ENCODE results near the gene BCL2. TPM values are rescaled to one million over a fixed set of nuclear protein-coding genes. Genes with fewer than 3 reads are reported as not detected.

The BCL2 gene
- polyA plus RNA-seq, 4 donors = 0.89 to 7.2 (median 3.8) TPM

DNA sequence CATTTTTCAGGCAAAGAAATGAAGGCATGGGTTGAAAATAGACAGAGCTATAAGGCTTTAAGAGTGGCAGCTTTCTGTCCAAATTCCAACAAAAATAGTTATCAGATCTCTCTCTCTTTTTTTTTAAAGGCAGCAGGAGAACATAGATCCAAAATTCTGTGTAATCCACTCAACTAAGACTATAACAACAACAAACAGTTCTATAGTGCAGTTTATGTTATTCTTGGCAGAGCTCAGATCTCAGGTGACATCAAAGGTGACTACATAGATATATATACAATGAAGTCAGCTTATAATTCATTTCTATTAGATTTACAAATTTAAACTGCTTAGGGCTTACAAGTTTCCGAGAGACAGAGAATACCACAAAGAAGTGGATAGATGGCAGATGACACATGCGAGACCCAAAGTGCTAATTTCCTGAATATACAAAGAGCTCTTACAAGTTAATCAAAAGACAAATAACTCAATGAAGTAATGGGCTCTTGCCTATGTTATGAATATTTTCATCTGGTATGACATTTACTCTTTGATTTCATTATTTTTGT, 223.2 kb downstream of the BCL2 start:
- DNase-seq = no peak
- H3K27ac ChIP-seq (ENCODE audit: low read depth in 1 of 3, low read length in 2 of 3) = no peak overlapping the region

DNA sequence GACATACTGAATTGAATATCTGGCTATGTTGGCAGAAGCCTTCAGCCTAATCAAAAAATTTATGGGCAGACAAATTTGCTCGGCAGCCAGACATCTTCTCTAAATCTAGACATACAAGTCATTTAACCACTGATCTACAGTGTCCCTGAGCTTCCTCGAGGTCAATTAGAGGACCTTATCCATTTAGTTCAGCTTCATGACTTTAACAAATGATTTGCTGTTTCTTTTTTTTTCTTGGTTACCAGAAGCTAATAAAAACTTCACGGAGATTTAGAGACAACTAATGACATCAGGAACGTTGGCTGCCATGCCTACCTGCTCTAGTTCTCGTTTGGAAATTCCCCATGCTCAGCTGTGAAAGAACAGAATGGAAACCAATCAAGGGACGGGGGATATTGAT, 223.8 kb downstream of the BCL2 start:
- Histone ChIP-seq H3K4me3 (ENCODE audit: low read depth in 1 of 3, low read length in 3 of 3) (no peak overlapping the region), H3K4me1 (ENCODE audit: control insufficient read depth in 3 of 3, insufficient read depth in 2 of 3, low read depth in 1 of 3, low read length in 2 of 3) (peaks cover 5 to 22% (median 5%) of the 10 kb centered on the region in 3 donors), H3K27me3 (ENCODE audit: control insufficient read depth in 3 of 3, insufficient read depth in 3 of 3, low read length in 3 of 3) (no peaks in the 10 kb centered on the region), H3K36me3 (ENCODE audit: control insufficient read depth in 3 of 3, insufficient read depth in 2 of 3, low read depth in 1 of 3, low read length in 3 of 3) (no peaks in the 10 kb centered on the region), H3K9me3 (ENCODE audit: control insufficient read depth in 2 of 2, insufficient read depth in 1 of 2, low read depth in 1 of 2, low read length in 1 of 2) (no peaks in the 10 kb centered on the region), H3K27ac (ENCODE audit: low read depth in 1 of 3, low read length in 2 of 3) (no peak overlapping the region)
- FAIRE-seq = no peak
- DNase-seq = no peak
- WGBS, 3 donors = 63 to 70% (median 65%) methylated on average over 6 of the region's 6 CpGs

More for the DNA sequence above, 223.2 kb downstream of the BCL2 start:
- H3K9me3 ChIP-seq (ENCODE audit: control insufficient read depth in 2 of 2, insufficient read depth in 1 of 2, low read depth in 1 of 2, low read length in 1 of 2) = no peaks in the 10 kb centered on the region
- no peaks in the 10 kb centered on the region for H3K27me3 ChIP-seq (ENCODE audit: control insufficient read depth in 3 of 3, insufficient read depth in 3 of 3, low read length in 3 of 3)
- WGBS, 3 donors = 66 to 85% (median 83%) methylated on average over 2 of the region's 2 CpGs
- peaks cover 5 to 28% (median 11%) of the 10 kb centered on the region in 3 donors for H3K4me1 ChIP-seq (ENCODE audit: control insufficient read depth in 3 of 3, insufficient read depth in 2 of 3, low read depth in 1 of 3, low read length in 2 of 3)
- no peak overlapping the region for H3K4me3 ChIP-seq (ENCODE audit: low read depth in 1 of 3, low read length in 3 of 3)
- no peak for FAIRE-seq
- H3K36me3 ChIP-seq (ENCODE audit: control insufficient read depth in 3 of 3, insufficient read depth in 2 of 3, low read depth in 1 of 3, low read length in 3 of 3) = no peaks in the 10 kb centered on the region

DNA sequence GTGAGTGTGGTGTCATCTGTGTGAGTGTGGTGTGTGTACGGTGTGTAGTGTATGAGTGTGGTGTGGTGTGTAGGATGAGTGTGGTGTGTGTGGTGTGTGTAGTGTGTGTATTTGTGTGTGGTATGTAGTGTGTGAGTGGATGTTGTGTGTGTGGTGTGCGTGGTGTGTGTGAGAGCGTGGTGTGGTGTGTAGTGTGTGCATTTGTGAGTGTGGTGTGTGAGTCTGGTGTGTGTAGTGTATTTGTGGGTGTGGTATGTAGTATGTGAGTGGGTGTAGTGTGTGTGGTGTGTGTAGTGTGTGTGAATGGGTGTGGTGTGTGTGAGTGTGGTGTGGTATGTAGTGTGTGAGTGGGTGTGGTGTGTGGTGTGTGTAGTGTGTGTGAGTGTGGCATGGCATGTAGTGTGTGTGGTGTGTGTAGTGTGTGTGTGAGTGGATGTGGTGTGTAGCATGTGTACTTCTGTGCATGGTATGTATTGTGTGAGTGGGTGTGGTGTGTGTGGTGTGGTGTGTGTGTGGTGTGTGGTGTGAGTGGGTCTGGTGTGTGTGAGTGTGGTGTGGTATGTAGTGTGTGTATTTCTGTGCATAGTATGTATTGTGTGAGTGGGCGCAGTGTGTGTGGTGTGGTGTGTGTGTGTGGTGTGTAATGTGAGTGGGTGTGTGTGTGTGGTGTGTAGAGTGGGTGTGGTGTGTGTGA, 227.8 kb downstream of the BCL2 start:
- no peaks in the 10 kb centered on the region for H3K9me3 ChIP-seq (ENCODE audit: control insufficient read depth in 2 of 2, insufficient read depth in 1 of 2, low read depth in 1 of 2, low read length in 1 of 2)
- FAIRE-seq = no peak
- no peak for DNase-seq

DNA sequence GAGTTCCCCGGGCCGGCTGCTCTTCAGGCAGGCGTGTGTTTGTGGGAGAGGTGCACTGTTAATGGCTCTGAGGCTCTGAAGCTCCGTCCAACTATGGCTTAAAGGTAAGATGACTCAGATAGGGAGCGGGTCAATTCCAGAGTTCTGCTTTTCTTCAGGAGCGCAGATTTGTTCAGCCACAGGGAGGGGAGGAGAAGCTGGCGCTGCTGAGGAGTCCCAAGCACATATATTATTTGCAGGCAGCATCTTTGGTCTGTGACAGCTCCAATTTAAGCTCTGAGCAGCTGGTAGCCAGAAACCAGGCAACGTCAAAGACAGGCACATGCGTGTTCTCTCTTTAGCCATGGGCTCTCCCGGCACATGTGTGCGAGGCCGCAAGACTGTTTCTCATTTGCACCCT, 229.2 kb downstream of the BCL2 start:
- DNase-seq = peak in 1 of 2 donors; percentile 63
- no peaks in the 10 kb centered on the region for H3K36me3 ChIP-seq (ENCODE audit: control insufficient read depth in 3 of 3, insufficient read depth in 2 of 3, low read depth in 1 of 3, low read length in 3 of 3)
- H3K4me1 ChIP-seq (ENCODE audit: control insufficient read depth in 3 of 3, insufficient read depth in 2 of 3, low read depth in 1 of 3, low read length in 2 of 3) = peaks cover 0 to 10% (median 0%) of the 10 kb centered on the region in 3 donors
- 50 to 74% (median 59%) methylated on average over 12 of the region's 12 CpGs for WGBS, 3 donors
- H3K4me3 ChIP-seq (ENCODE audit: low read depth in 1 of 3, low read length in 3 of 3) = no peak overlapping the region
- FAIRE-seq = no peak
- H3K27ac ChIP-seq (ENCODE audit: low read depth in 1 of 3, low read length in 2 of 3) = no peak overlapping the region
- no peaks in the 10 kb centered on the region for H3K27me3 ChIP-seq (ENCODE audit: control insufficient read depth in 3 of 3, insufficient read depth in 3 of 3, low read length in 3 of 3)
- H3K9me3 ChIP-seq (ENCODE audit: control insufficient read depth in 2 of 2, insufficient read depth in 1 of 2, low read depth in 1 of 2, low read length in 1 of 2) = no peaks in the 10 kb centered on the region

More for the DNA sequence above, 227.8 kb downstream of the BCL2 start:
- H3K36me3 ChIP-seq (ENCODE audit: control insufficient read depth in 3 of 3, insufficient read depth in 2 of 3, low read depth in 1 of 3, low read length in 3 of 3) = no peaks in the 10 kb centered on the region
- no peak overlapping the region for H3K4me3 ChIP-seq (ENCODE audit: low read depth in 1 of 3, low read length in 3 of 3)
- 93 to 98% (median 96%) methylated on average over 4 of the region's 4 CpGs for WGBS, 3 donors
- H3K27ac ChIP-seq (ENCODE audit: low read depth in 1 of 3, low read length in 2 of 3) = no peak overlapping the region
- H3K4me1 ChIP-seq (ENCODE audit: control insufficient read depth in 3 of 3, insufficient read depth in 2 of 3, low read depth in 1 of 3, low read length in 2 of 3) = peaks cover 0 to 10% (median 0%) of the 10 kb centered on the region in 3 donors
- no peaks in the 10 kb centered on the region for H3K27me3 ChIP-seq (ENCODE audit: control insufficient read depth in 3 of 3, insufficient read depth in 3 of 3, low read length in 3 of 3)

DNA sequence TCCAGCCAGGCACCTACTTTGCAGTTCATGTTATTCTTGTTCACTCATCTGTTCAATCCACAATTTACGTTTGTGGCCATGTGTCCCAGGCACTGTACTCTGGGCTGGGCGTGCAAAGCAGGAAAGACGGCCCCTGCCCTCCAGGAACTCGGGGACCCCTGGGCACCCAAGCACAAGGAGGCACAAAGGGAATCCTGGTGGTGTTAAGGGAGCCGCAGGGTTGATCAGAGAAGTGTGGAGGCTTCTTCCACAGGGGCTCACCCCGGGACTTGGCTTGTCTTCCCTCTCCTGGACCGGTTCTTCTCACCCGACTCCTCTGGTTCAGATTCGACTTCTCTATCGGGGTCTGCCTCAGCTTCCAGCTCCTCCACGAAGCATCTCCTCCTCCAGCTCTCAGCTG, 230.5 kb downstream of the BCL2 start:
- no peak for FAIRE-seq
- Histone ChIP-seq H3K9me3 (ENCODE audit: control insufficient read depth in 2 of 2, insufficient read depth in 1 of 2, low read depth in 1 of 2, low read length in 1 of 2) (no peaks in the 10 kb centered on the region), H3K4me3 (ENCODE audit: low read depth in 1 of 3, low read length in 3 of 3) (no peak overlapping the region), H3K4me1 (ENCODE audit: control insufficient read depth in 3 of 3, insufficient read depth in 2 of 3, low read depth in 1 of 3, low read length in 2 of 3) (peaks cover 0 to 10% (median 0%) of the 10 kb centered on the region in 3 donors), H3K27me3 (ENCODE audit: control insufficient read depth in 3 of 3, insufficient read depth in 3 of 3, low read length in 3 of 3) (no peaks in the 10 kb centered on the region), H3K27ac (ENCODE audit: low read depth in 1 of 3, low read length in 2 of 3) (no peak overlapping the region), H3K36me3 (ENCODE audit: control insufficient read depth in 3 of 3, insufficient read depth in 2 of 3, low read depth in 1 of 3, low read length in 3 of 3) (no peaks in the 10 kb centered on the region)
- 87 to 90% (median 90%) methylated on average over 11 of the region's 11 CpGs for WGBS, 3 donors
- no peak for DNase-seq

DNA sequence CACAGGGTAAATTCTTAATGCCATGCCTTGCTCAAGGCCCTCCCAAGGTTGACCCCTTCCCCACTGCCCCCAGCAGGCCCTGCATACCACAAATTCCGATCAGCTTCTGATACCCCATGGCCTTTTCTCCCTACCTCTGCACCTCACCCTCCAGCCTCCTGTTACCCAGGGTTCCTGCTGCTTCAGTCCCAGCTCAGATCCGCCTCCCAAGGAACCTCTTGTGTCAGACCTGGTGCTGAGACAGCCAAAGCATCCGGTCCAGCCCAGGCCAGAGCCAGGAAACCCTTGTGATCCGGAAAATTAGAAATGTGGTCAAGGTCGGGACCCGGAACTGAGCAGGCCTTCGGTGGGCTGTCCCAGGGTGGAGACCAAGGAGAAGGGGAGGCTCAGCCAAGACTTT, 231.3 kb downstream of the BCL2 start:
- DNase-seq (no peak), FAIRE-seq (no peak)
- Histone ChIP-seq H3K4me3 (ENCODE audit: low read depth in 1 of 3, low read length in 3 of 3) (no peak overlapping the region), H3K36me3 (ENCODE audit: control insufficient read depth in 3 of 3, insufficient read depth in 2 of 3, low read depth in 1 of 3, low read length in 3 of 3) (no peaks in the 10 kb centered on the region), H3K27me3 (ENCODE audit: control insufficient read depth in 3 of 3, insufficient read depth in 3 of 3, low read length in 3 of 3) (no peaks in the 10 kb centered on the region), H3K4me1 (ENCODE audit: control insufficient read depth in 3 of 3, insufficient read depth in 2 of 3, low read depth in 1 of 3, low read length in 2 of 3) (peaks cover 0 to 10% (median 0%) of the 10 kb centered on the region in 3 donors), H3K9me3 (ENCODE audit: control insufficient read depth in 2 of 2, insufficient read depth in 1 of 2, low read depth in 1 of 2, low read length in 1 of 2) (no peaks in the 10 kb centered on the region), H3K27ac (ENCODE audit: low read depth in 1 of 3, low read length in 2 of 3) (no peak overlapping the region)
- 81 to 94% (median 83%) methylated on average over 7 of the region's 7 CpGs for WGBS, 3 donors

DNA sequence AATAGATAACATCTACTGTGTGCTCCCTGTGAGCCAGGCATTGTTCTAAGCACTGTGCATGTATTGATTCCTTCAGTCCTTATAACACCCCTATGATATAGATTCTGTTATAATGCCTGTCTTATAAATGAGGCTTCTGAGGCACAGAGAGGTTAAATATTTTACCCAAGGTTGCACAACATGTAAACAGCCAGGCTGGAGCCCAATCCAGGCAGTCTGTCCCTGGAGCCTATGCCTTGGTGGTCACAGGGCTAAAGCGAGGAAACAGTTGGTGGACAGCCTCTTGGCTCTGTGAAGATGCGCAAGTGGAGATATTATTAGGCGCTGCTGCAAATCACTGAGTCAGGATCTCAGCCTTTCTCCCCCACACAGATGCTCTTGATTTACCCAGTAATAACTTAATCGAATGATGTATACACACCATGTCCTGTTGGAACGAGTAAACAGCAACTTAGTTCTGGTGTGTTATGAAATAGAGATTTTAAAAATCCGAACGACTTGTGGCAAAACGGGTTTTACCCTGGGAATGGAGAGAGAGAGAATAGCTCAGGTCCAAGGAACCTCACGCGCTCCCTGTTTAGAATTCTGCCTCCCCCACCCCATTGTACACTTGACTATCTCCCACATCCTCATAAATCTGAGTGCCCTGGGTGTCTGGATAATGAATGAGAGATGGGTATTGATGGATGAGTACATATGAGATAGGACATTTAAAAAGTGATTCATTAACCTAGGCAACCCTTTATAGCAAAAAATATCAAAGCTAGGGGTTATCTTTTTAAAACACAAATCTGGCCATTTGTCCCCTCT, 231.9 kb downstream of the BCL2 start:
- Histone ChIP-seq H3K36me3 (ENCODE audit: control insufficient read depth in 3 of 3, insufficient read depth in 2 of 3, low read depth in 1 of 3, low read length in 3 of 3) (no peaks in the 10 kb centered on the region), H3K27me3 (ENCODE audit: control insufficient read depth in 3 of 3, insufficient read depth in 3 of 3, low read length in 3 of 3) (no peaks in the 10 kb centered on the region), H3K27ac (ENCODE audit: low read depth in 1 of 3, low read length in 2 of 3) (no peak overlapping the region), H3K4me3 (ENCODE audit: low read depth in 1 of 3, low read length in 3 of 3) (no peak overlapping the region), H3K9me3 (ENCODE audit: control insufficient read depth in 2 of 2, insufficient read depth in 1 of 2, low read depth in 1 of 2, low read length in 1 of 2) (peaks cover 0 to 3% of the 10 kb centered on the region in 2 donors), H3K4me1 (ENCODE audit: control insufficient read depth in 3 of 3, insufficient read depth in 2 of 3, low read depth in 1 of 3, low read length in 2 of 3) (peaks cover 0 to 10% (median 0%) of the 10 kb centered on the region in 3 donors)
- FAIRE-seq = no peak
- WGBS, 3 donors = 82 to 90% (median 87%) methylated on average over 10 of the region's 10 CpGs
- no peak for DNase-seq

DNA sequence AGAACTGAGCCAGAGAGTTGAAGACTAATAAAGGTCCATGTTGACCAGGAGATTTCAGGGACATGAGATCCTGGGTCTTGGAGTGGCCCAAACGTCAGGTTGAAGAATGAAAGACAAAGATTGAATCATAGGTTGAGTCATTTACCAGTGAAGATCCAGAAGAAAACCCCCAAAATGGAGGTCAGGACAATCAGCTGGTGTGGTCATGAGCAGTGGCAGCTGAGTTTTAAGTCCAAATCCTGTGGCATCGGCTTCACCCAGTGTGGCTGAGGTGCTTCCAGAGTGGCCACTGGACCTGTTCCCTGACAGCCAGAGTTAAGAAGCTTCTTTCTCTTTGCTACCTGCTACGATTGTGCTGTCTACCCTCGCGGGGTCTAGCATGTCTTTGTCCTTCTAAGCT, 234.0 kb downstream of the BCL2 start:
- FAIRE-seq (no peak), DNase-seq (no peak)
- WGBS, 3 donors = 86 to 99% (median 94%) methylated on average over 5 of the region's 5 CpGs
- no peaks in the 10 kb centered on the region for H3K27me3 ChIP-seq (ENCODE audit: control insufficient read depth in 3 of 3, insufficient read depth in 3 of 3, low read length in 3 of 3)
- no peaks in the 10 kb centered on the region for H3K36me3 ChIP-seq (ENCODE audit: control insufficient read depth in 3 of 3, insufficient read depth in 2 of 3, low read depth in 1 of 3, low read length in 3 of 3)
- peaks cover 0 to 8% (median 0%) of the 10 kb centered on the region in 3 donors for H3K4me1 ChIP-seq (ENCODE audit: control insufficient read depth in 3 of 3, insufficient read depth in 2 of 3, low read depth in 1 of 3, low read length in 2 of 3)
- H3K9me3 ChIP-seq (ENCODE audit: control insufficient read depth in 2 of 2, insufficient read depth in 1 of 2, low read depth in 1 of 2, low read length in 1 of 2) = peaks cover 0 to 4% of the 10 kb centered on the region in 2 donors
- no peak overlapping the region for H3K27ac ChIP-seq (ENCODE audit: low read depth in 1 of 3, low read length in 2 of 3)
- H3K4me3 ChIP-seq (ENCODE audit: low read depth in 1 of 3, low read length in 3 of 3) = no peak overlapping the region
